Stimulated activated CD4-positive, alpha-beta T cell treated with anti-CD3 and anti-CD28 coated beads, TNF-alpha, amount 100 ng/mL, for 24 hours (primary cell): Measurements from ENCODE around the gene PPP1R13B.
"Not testable (repeated sequence)": the region's sequence is repeated elsewhere in the genome, so short reads cannot be mapped to it uniquely, and the experiment has no call there.

Experiments
- DNase-seq, 3 experiments: peaks; one replicate each; pipeline ENCODE4 v3.0.0-alpha.2; 2020; ENCODE audit warnings: low read depth in 3 of 3

PPP1R13B gene

DNA sequence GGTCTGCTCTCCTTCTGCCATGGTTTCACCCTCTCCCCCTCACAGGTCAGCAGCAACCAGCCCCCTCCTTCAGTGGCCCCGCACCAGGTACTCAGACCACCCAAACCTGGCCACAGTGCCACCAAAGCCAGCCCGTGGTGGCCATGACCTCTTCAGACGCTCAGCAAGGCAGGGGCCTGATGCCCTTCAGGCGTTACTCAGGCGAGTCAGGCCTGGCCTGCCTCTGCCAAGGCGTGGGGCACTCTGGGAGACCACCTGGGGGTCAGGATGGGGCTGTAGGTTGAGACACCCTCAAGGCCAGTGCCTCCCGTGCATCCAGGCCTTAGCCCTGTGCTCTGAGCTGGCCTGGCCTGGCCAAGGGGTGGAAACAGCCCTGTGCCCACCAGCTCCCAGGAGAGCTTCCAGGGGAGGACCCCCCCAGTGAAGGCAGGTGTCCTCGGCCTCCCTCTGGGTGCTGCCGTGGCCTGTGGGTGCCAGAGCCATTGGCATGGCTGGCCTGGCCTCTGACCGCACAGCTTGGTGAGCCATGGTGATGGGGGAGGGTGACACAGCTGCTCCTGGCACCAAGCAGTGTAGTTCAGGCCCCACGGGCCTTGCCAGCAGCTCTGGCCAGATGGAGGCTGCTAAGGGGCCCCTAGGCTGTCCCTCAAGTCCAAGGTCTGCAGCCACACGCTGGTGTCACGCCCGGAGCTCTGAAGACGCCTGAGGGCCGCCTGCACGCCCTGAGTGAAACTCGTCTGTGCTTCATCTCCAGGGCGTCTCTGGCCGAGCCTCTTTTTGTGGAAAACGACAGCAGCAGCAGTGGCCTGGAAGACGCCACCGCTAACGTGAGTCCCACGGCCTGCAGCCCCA, 147.2 kb downstream of the PPP1R13B start:
- no peak for DNase-seq

DNA sequence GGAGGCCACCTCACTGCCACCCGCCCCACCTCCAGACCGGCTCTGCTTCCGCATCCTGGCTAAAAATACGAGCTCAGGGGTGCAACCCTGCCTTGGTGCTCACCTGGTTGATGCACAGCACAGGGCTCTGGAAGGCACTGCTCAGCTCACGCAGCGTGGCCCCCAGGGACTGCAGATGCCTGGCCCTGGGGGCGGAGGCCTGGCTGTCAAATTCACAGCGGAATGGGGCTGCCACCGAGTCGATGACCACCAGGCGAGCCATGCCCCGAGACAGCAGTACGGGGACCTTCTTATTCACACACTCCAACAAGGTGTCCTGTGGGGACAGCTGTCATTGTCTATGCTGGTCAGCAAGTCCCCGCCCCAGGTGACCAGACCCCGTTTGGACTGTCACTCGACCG, 148.1 kb downstream of the PPP1R13B start:
- DNase-seq: no peak

DNA sequence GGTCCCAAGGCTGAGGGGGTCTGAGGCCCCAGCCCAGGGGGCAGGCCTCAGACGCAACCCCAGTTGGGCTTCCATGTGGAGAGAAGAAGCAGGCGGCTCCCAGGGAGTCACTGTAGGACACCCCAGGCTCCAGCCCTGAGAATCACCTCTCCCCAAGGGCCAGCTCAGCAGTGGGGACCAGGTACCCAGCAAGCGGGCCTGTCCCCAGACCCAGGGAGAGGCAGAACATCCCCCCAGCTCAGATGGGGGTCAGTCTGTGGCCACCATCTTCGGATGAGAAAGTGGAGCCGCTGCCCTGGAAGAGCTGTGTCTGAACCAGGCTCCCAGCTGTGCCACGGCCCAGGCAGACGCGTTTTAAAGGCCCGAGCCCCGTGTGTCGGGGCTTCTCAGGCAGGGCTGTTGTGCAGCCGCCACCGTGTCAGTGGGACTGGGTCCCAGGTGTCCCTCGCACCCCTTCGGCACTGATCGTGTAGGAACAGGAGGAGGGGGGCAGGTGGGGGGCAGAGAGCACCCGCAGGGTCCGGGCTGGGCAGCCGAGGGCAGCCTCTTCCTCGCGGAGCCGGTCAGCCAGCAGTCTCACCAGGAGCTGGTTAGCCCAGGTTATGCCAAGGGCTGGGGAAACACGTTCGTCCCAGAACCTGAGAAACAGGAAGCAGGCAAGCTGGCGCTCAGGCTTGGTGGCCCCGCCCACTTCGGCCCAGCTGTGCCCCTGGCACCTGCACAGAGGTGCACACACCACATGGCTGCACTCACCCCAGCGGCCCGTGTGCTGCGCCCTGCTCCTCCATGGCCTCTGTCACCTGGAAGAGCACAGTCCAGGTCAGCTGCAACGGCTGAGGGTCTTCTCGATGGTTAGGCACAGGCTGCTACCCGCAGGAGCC, 148.8 kb downstream of the PPP1R13B start:
- DNase-seq: no peak

DNA sequence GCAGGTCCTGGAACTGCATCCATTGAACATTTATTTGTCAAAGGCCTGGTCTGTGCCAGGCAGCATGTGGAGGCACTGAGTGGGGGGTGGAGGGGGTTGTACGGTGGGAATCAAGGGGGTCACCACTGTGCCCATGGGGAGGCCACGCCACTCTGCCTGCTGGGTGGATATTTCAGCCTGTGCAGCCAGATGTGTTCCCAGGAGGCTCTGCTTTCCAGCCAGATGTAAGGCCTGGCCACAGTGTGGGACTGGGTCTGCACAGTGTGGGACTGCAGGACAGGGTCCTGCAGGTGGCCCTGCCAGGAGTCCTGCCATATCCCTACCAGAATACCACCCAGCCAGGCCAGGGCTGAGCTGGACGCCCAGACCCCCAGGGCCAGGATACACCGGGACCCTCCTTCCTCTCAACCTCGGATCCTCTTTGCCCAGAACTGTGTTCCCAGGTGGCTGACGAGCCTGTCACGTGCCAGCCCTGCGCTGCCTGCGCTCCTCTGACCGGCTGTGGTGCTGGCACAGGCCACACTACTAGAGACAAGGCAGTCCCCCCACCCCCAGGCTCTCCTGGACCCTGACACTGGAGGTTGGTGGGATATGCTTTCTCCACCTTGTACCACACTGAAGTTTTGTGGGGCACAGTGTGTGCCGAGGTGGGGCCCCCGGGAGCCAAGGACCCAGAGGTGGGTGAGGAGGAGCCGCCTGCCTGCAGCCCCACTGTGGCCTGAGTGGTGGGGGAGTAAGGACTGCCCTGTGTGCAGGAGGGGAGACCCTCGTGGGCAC, 149.6 kb downstream of the PPP1R13B start:
- DNase-seq: no peak

DNA sequence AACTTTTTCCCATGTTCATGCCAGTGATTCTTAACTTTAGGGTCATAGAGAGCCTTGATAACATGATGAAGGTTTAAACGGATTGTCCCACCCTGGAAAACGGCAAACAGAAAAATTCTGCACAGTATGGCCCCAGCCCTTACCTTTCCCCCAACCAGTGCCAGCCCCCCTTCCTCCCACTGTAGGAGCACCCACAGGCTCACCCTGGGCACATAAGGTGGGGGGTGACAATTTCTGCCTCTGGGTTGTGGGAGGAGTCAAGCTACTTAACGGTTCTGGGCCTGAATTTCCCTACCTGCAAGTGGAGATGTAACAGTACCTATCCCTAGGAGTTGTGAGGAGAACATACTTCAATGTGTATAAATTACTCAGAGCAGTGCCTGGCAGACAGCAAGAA, 150.2 kb downstream of the PPP1R13B start:
- DNase-seq: no peak

DNA sequence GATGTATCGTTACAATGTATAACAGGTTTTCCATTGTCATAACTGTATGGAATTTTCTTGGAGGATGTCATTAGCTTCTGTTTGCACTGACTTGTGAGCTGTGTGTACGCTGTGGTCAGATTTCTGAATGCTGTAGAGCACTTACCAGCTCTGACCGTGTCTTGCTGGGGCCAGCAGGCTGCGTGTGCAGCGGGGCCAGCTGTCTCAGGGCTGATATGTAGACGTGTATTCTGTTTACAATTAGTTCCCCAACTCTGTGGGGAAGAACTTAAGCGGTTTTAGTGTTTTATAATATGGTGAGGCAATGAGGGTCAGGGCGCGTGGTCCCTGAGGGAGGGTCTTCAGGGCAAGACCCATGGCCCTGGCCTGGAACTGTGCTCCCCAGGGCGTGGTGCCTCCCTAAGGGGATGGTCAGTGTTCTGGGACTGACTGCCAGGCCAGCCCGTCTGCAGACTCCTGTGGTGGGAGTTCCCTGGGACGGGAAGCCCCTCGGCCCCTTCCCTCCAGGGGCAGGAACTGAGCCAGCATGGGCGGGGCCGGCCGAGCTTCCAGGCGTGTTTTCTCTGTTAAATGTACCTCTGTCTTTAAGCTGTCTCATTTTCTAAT, 150.8 kb downstream of the PPP1R13B start:
- DNase-seq: no peak

DNA sequence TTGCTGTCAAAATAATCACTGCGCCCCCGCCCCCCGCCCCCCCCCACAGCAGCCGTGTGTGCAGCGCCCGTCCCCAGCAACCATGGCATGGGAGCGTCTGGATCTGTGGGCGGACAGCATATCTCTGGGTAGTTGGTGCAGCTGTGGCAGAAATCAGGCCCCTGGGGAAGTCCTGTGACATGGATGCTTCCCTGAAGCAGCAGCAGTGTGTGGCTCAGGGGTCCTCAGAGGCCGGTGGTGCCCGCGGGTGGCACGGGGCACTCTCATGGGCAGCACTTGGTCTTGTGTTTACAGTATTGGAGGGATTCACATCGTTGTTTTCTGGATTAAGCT, 151.3 kb downstream of the PPP1R13B start:
- DNase-seq: no peak

DNA sequence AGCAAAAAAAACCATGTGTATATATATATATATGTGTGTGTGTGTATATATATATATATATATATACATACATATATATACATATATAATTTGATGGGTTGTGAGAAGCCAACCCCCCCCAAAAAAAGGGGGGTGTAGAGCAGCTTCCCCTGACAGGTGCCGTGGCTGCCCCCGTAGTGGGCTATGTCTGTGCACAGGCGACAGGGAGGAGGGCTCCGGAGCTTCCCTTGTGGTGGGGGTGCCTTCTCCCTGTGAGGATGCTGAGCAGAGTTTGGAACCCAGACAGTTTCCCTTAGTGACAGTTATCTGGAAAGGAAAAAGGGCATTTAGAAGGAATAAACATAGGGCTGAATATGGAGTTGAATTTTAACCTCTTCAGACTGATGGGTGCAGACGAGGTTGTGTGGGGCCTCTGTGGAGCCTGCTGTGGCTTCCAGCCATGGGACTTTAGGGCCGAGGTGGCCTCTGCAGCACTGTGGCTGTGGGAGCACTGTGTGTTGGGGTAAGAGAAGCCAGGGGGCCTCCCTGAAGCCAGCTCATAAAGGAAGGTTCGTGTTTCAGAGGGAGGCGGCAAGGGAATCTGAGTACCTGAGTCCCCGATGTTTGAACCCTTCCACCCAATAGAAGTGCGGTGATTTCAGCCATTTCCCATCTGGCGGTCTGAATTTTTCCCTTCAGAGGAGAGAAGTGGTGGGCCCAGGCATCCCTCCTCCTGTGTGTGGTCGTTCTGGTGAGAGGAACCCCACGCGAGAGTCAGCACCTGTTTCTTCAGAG, 151.9 kb downstream of the PPP1R13B start:
- no peak for DNase-seq

DNA sequence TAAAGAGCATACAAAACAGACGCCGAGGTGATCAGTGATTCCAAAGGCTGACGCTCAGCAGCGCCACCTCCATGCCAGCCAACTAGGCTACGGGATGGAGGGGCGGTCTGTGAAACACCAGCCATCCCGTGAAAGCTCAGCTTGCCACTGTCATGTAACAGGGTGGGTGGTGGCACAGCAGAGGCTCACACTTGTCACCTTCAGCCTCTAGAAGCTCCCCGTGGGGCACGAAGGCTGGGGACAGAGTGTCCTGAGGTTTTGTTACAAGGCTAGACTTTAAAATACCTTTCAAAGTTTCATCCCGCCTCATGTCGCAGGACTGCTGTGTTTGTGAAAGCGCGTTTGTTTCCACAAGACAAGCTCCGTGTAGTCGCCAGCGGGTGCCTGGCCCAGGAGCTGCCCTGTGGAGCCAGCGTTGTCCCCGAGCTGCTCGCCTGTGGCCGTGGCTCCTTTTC, 152.8 kb downstream of the PPP1R13B start:
- no peak for DNase-seq

DNA sequence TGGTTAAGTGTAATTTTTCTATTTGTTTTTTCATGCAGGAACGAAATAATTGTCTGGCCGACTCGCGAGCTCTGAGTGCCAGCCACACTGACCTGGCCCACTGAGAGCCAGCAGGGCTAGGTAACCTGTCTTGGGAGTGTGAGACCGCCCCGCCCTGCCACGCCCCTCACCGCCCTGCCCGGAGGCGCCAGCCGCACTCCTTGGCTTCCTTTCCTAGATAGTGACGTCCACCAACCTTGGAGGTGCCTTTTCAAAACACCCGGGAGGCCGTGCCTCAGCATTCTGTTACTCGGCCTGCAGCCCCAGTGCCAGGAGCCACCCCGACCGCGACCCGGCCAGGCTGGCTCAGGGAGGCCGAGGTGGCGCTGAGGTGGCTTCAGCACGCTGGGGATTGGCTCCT, 153.9 kb downstream of the PPP1R13B start:
- DNase-seq: no peak

DNA sequence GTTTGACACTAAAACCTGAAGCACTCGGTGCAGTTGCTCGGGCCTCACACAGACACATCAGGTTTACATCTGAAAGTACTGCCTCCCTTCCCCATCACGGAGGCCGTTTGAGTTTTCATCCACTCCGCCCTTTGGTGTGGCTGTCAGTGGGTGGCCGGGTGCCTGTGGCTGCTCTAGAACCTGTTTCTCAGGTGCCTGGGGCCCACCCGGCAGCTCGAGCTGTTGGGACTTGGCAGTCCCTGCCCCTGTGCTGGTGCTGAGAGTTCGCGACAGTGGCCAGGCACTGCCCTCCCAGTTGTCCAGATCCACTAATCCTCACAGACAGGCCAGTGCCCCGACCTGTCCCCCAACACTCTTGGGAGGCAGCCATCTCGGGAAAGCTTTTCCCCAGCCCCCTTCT, 154.5 kb downstream of the PPP1R13B start:
- no peak for DNase-seq

DNA sequence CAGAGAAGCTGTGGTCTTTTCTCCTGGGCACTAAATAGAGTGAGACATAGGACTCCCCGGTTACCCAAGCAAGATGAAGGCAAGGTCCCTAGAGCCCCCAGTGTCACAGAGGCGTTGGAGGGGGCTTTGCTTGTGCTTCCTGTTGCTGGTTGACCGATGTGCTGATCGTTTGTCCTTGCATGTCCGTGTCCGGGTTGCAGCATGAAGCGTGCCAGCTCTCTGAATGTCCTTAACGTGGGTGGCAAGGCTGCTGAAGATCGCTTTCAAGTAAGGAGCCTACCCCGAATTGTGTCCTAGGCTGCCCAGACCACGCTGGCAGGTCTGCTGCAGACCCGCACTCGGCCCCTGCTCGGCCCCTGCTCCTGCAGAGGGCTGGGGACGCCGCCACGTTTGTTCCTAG, 155.2 kb downstream of the PPP1R13B start:
- DNase-seq: no peak

DNA sequence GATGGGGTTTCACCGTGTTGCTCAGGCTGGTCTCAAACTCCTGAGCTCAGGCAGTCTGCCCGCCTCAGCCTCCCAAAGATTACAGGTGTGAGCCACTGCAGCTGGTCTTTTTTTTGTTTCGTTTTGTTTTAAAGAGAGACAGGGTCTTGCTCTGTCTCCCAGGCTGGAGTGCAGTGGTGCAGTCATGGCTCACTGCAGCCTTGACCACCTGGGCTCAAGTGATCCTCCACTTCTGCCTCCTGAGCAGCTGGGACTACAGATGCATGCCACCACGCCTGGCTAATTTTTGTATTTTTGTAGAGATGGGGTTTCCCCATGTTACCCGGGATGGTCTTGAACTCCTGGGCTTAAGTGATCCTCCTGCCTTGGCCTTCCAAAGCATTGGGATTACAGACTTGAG, 155.7 kb downstream of the PPP1R13B start:
- not testable (repeated sequence) for DNase-seq

DNA sequence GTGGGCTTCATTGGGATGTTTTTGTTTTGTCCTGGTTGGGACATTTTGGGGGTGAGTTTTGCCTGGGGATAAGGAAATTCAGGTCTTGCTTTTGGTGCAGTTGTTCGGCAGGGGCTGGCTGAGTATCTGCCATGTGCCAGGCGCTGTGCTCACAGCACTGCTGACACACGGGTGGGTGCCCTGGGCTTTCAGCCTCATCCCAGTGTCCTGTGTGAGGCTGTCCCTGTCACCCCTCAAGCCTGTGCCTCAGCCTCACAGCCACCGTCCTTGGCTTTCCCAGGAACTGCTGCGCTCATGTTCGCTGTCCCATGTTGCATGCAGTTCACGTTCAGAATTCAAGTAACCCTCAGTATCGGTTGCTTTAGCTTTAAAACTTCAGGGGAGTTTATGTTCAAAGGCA, 157.0 kb downstream of the PPP1R13B start:
- DNase-seq: no peak

DNA sequence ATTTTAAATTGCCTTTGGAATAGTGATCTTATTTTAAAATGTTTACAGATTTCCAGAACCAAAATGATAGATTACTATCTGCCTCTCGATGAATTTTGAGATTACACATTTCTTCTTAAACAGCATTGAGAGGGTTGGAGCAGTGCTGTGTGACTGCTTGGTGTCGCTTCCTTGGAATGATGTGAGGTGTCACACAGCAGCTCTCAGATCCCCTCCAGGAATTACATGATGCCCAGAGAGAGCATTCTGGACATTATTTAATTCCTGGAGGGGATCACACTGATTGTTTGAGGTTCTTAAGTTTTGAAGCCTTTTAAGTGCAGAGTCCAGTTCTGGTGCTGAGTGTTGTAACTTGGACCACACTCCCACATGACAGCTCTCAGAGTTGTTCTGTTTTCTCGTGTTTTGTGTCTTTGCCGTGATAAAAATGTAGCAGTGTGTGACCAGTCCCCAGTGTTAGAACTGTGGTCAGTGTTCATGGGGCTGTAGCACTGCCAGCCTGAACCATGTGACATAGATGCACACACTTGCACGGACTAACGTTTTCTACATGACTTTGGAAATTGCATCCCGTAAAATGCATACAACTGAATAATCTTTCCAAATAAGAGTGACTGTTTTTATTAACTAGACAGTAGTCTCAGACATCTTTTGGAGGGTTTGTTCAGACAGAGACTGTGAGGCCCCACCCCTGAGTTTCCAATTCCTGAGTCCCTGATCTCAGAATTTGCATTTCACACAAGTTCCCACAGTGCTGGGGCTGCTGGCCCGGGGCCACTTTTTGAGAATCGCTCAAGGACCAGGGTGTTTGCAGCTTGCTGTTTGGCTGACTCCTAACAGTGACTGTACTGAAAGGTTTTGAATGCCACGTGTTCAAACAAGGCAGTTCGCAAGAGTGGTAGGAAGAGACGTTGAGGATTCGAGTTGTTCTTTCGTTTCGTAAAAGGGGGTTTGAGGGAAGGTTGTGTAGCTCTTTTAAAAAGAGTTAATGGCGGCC, 158.2 kb downstream of the PPP1R13B start:
- DNase-seq: no peak

DNA sequence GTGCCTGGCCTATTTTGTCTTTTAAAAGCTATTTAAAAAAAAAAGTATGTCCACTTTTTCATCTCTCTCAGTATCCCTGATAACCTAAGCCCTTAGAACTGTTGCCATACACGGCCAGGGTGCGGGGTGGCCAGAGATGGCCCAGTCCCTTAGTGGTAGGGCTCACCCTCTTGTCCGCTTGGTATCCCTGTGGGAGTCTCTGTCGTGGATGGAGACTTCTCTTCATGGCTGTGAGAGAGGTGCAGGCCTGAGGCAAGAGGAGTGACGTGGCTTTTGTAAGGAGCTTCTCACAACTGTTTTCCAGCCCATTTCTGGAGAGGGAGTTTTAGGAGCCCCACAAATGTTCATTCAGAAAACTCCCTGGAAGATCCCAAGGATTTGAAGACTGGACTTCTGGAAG, 158.9 kb downstream of the PPP1R13B start:
- DNase-seq: no peak

DNA sequence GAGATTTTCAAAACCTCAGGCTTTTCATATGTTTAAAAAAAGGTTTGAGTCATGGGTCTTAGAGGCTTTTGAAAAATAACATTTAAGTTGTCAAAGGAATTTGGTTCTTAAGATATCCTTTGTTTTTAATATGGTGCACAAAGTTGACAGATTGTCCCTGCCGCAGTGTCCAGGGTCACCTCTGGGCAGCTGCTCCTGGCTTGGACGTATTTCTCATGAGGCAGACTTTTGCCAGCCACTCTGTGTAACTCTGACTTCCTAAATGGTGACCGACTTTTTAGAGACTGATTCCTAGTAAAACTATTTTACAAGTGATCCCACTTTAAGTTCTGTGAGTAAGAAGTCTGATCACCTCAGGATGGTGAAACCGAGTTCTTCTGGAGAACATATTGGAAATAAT, 159.7 kb downstream of the PPP1R13B start:
- no peak for DNase-seq

DNA sequence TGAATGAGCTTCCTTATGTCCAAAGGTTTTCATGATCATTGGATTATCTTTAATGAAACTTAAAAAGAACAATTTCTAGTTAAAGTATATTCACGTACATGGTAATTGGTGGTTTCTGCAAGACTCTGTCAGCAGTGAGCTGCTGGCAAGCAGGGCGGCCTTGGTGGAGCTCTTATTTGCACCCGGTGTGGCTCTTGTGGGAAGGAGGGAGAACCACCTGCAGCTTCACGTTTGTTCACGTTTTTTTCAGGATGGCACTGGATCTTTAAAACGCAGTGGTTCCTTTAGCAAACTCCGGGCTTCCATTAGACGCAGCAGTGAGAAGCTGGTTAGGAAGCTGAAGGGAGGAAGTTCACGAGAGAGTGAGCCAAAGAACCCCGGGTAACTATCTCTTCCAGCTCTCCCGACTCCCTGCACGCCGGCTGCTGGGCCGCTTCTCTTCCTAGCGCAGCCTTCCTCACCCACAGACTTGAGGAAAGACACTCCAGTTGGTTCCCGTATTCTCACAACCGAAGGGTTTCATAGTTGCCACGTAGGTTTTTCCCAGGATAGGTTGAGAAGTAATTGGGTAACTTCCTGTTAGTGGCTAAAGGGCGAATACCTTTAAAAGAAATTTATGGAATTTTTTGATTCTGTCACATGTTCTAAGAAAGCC, 160.4 kb downstream of the PPP1R13B start:
- no peak for DNase-seq
